Head of caudate nucleus (tissue), 42 donors: Measurements from ENCODE around the gene HAL.
A peak's percentile ranks its signal among the peaks of the same experiment; 100 is the strongest.

Experiments used
- DNase-seq, 42 donors: peaks; one replicate each; pipeline versions ENCODE4 v3.0.0 to v3.0.0-alpha.2; 2020 to 2021; ENCODE audit warnings: mixed read lengths in 7 of 42
- intact Hi-C: fragments of 100-400 bp; cut with DNase I; formaldehyde crosslinking; loops from one replicate; pipeline ENCODE4 v1.15.0; 2022

The HAL gene

DNA sequence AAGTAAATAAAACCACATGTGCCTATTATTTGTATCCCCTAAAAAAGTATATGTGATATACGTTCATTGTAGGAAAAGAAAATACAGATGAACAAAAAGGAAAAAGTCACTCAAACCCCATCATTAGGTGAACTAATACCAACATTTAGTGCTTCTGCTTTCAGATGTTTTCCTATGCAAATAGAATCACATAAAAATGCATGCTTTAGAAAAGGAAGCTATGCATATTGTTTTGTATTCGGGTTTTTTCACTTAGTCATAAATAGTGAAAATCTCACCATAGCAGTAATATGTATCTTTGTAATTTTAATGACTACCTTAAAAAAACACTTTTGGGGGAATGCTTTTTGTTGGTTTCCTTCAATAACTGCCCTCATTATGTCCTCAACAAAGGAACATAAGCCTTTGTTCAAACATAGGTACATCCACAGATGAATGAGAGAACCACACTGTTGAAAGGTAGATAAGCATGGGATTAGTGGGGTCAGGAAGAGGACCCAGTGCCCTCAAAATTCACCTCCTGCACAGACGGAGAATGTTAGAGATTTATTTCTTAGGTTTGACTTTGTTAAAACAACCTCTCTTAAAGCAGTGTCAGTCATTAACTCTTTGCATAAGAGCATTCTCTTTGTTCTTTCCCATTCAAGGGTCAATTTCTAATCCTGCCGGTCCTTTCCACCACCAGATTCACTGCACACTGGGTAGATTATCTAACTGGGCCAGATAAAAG, 46.5 kb downstream of the HAL start:
- intact Hi-C loops, result no loop called here
- DNase-seq, result no peak

DNA sequence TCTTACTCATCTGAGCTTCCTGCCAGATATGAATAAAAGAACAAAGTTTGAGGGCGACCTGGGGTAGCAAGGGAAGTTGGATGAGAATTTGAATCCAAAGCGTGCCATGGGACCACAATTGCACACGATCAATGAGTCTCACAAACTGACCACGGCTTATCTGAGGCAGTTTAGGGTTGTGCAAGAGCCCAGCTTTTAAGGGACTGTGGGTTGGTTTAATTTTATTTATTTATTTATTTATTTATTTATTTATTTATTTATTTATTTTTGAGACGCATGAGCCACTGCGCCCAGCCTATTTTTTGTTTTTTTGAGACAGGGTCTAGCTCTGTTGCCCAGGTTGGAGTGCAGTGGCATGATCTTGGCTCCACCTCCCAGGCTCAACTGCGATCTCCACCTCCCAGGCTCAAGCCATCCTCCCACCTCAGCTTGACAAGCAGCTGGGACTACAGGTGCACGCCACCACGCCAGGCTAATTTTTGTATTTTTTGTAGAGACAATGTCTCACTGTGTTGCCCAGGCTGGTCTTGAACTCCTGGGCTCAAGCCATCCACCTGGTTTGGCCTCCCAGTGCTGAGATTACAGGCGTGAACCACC, 51.9 kb downstream of the HAL start:
- intact Hi-C loops, result no loop called here
- DNase-seq, result no peak

DNA sequence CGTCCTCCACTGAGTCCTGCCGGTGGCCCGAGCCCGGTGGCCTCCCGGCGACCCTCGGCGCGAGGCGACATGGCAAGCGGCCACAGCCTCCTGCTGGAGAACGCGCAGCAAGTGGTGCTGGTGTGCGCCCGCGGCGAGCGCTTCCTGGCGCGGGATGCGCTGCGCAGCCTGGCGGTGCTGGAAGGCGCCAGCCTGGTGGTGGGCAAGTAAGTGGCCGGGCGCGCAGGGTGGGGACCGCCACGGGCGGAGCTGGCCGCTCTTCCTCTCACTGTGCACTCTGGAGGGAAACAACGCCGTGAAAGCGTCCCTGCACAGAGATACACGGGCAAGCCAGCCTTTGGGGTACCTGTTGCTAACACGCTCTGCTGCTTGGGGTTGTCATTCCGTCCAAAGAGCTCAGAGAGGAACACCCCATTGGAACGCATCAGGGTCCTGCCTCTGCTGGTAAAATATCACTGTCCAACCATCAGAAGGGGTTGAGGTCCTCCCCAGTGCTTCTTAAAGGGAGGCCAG, 52.8 kb downstream of the HAL start, which contains the start of gene AMDHD1:
Gene AMDHD1, plus strand, starts transcription at position 2 of the 513 bp plus-strand sequence. Its CDS starts 68 bp downstream, at position 70.
- peak; percentile 14 to 78 (median 58) for DNase-seq
- intact Hi-C loops, result no loop called here

DNA sequence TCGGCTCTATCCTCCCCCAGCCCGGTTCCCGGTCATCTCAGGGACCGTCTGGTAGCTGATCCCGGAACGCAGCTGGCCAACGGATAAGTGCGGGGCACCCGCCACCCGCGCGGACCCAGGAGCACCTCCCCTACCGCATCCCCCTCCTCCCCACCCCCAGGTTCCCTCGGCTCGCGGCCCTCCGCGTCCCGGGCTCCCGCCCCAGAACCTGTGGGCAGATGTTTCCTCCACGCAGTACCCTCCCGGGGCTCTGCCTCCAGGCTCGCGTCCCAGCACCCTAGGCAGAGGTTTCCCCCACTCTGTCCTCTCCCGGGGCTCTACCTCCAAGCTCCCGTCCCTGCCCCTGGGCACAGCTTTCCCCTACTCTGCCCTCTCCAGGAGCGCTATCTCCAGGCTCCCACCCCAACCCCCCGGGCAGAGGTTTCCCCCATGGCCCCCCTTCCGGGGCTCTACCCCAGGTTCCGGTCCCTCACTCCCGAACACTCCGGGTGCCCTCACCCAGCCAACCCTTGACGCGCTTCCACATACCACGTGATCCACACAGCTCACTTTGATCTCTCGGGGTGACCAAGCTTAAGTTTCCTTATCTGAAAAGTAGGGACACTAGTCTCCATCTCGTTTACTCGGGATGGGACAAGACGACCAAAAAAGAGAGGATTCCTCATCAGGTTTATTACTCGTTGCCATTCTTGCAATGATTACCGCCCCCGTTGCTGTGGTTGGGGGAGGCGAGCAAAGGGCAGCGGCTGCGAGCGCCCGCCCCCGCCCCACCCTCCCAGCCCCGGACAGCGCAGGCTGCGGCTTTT, 53.4 kb downstream of the HAL start, which contains the start of gene CCDC38:
Gene CCDC38, minus strand, starts transcription at position 91 of the 806 bp plus-strand sequence. CDS start 6,105 bp downstream, outside the sequence.
- peak; percentile 68 to 94 (median 83) for DNase-seq
- intact Hi-C loops, result no loop called here

DNA sequence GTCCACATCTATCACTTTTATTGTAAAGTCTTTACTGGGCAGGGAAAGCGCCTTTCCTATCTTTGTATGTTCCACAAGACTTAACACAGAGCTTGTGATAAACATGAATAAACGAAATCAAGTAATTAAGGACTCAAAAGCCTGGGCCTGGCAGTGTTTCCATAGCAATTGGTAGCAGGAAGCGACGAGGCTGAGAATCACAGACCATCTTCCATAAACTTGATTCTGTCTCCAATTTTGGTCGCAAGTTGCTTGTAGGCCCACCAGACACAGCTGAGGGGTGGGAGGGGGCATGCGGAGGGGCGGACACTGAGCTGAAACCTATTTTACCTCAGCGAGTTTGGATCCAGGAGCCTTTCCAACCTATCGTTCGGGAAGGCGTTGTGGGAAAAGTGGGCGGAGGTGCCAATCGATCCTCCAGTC, 54.0 kb downstream of the HAL start:
- DNase-seq, result peak in 6 of 42 donors; percentile 4 to 22 (median 14)
- intact Hi-C loops, result no loop called here

DNA sequence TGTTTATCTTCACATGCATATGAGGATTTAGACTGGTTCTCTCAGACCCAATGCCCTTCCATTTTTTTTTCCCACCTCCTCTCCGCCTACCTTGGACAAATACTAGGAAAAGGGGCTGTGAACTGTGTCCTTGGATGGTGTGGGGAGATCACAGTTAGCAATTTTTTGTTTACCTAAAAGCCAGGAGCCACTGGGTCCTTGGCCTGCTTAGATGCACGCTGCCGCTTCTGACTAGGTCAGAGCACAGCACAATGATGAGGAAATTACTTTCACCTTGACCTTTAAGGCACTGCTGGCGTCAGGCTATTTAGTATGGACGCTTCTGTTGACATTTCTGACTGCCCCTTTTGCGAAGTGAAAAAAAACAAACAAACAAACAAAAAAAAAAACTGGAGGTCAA, 55.6 kb downstream of the HAL start:
- DNase-seq, result no peak
- intact Hi-C loops, result no loop called here
